Measurements from ENCODE around the gene ZNF574. TPM values are rescaled to one million over a fixed set of nuclear protein-coding genes. Genes with fewer than 3 reads are reported as not detected.

ZNF574 gene
- polyA plus RNA-seq, 1 of the 3 experiments (the other 2 are of a cell fraction), result 8.5 TPM

- TF ChIP-seq RXRA (IDR thresholded peaks at IDR 0.05; ENCODE audit: borderline replicate concordance, low read depth), result no peak
- TF ChIP-seq, protein P1, sequence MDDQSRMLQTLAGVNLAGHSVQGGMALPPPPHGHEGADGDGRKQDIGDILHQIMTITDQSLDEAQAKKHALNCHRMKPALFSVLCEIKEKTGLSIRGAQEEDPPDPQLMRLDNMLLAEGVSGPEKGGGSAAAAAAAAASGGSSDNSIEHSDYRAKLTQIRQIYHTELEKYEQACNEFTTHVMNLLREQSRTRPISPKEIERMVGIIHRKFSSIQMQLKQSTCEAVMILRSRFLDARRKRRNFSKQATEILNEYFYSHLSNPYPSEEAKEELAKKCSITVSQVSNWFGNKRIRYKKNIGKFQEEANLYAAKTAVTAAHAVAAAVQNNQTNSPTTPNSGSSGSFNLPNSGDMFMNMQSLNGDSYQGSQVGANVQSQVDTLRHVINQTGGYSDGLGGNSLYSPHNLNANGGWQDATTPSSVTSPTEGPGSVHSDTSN (IDR thresholded peaks at IDR 0.05), result no peak
- TF ChIP-seq TAF1 (IDR thresholded peaks at IDR 0.05; ENCODE audit: borderline replicate concordance, low read depth, low read length), result no peak
- no peak for TF ChIP-seq CHD2 (IDR thresholded peaks at IDR 0.05; ENCODE audit: low read length, partially characterized antibody)
- TF ChIP-seq, protein P2, sequence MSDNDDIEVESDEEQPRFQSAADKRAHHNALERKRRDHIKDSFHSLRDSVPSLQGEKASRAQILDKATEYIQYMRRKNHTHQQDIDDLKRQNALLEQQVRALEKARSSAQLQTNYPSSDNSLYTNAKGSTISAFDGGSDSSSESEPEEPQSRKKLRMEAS (IDR thresholded peaks at IDR 0.05; ENCODE audit: low read depth), result no peak
- no peak for TF ChIP-seq NRF1 (IDR thresholded peaks at IDR 0.05; ENCODE audit: low read depth, low read length)
- TF ChIP-seq YY1 (IDR thresholded peaks at IDR 0.05; ENCODE audit: low read depth), result no peak
- no peak for TF ChIP-seq MXI1 (IDR thresholded peaks at IDR 0.05; ENCODE audit: low read depth, low read length)
- TF ChIP-seq EZH2phosphoT487 (IDR thresholded peaks at IDR 0.05; ENCODE audit: borderline replicate concordance, low read depth), result no peak
- TF ChIP-seq SIN3A (IDR thresholded peaks at IDR 0.05; ENCODE audit: borderline replicate concordance, low read depth, low read length), result no peak
- TF ChIP-seq, protein P3, sequence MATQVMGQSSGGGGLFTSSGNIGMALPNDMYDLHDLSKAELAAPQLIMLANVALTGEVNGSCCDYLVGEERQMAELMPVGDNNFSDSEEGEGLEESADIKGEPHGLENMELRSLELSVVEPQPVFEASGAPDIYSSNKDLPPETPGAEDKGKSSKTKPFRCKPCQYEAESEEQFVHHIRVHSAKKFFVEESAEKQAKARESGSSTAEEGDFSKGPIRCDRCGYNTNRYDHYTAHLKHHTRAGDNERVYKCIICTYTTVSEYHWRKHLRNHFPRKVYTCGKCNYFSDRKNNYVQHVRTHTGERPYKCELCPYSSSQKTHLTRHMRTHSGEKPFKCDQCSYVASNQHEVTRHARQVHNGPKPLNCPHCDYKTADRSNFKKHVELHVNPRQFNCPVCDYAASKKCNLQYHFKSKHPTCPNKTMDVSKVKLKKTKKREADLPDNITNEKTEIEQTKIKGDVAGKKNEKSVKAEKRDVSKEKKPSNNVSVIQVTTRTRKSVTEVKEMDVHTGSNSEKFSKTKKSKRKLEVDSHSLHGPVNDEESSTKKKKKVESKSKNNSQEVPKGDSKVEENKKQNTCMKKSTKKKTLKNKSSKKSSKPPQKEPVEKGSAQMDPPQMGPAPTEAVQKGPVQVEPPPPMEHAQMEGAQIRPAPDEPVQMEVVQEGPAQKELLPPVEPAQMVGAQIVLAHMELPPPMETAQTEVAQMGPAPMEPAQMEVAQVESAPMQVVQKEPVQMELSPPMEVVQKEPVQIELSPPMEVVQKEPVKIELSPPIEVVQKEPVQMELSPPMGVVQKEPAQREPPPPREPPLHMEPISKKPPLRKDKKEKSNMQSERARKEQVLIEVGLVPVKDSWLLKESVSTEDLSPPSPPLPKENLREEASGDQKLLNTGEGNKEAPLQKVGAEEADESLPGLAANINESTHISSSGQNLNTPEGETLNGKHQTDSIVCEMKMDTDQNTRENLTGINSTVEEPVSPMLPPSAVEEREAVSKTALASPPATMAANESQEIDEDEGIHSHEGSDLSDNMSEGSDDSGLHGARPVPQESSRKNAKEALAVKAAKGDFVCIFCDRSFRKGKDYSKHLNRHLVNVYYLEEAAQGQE (IDR thresholded peaks at IDR 0.05; ENCODE audit: low read depth, low read length), result no peak
- no peak for TF ChIP-seq EP300 (IDR thresholded peaks at IDR 0.05; ENCODE audit: borderline replicate concordance in 1 of 2, low read depth in 1 of 2, low read length in 1 of 2)
- no peak for TF ChIP-seq ELF1 (IDR thresholded peaks at IDR 0.05)
- TF ChIP-seq USF1 (IDR thresholded peaks at IDR 0.05; ENCODE audit: borderline replicate concordance, low read depth), result no peak
- no peak for TF ChIP-seq JUND (IDR thresholded peaks at IDR 0.05)
- TF ChIP-seq, protein P4, sequence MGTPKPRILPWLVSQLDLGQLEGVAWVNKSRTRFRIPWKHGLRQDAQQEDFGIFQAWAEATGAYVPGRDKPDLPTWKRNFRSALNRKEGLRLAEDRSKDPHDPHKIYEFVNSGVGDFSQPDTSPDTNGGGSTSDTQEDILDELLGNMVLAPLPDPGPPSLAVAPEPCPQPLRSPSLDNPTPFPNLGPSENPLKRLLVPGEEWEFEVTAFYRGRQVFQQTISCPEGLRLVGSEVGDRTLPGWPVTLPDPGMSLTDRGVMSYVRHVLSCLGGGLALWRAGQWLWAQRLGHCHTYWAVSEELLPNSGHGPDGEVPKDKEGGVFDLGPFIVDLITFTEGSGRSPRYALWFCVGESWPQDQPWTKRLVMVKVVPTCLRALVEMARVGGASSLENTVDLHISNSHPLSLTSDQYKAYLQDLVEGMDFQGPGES (IDR thresholded peaks at IDR 0.05; ENCODE audit: low read depth, low read length), result no peak
- no peak for TF ChIP-seq GABPA (IDR thresholded peaks at IDR 0.05; ENCODE audit: low read depth)
- TF ChIP-seq FOXJ3 (CRISPR knock-in tag; IDR thresholded peaks at IDR 0.05), result no peak
- TF ChIP-seq POLR2AphosphoS5 (IDR thresholded peaks at IDR 0.05; ENCODE audit: low read depth, low read length), result no peak
- H2AFZ ChIP-seq (ENCODE audit: low read depth), result no peak overlapping the region
- H3F3A ChIP-seq (replicated peaks; ENCODE audit: insufficient read depth), result peaks cover 47% of the 10 kb centered on the region
- 0 out of 2 replicates have a peak overlapping the region, but pooled peaks have one; percentile 4 for H3K9ac ChIP-seq
- H3K27me3 ChIP-seq (ENCODE audit: insufficient read depth), result no peaks in the 10 kb centered on the region
- no peaks in the 10 kb centered on the region for H3K9me2 ChIP-seq
- 63% methylated on average over 1 of the region's 1 CpG for WGBS (ENCODE audit: low lambda C conversion rate)
- H3K4me2 ChIP-seq, result 0 out of 2 replicates have a peak overlapping the region, but pooled peaks have one; percentile 43
- no peaks in the 10 kb centered on the region for H4K20me1 ChIP-seq (ENCODE audit: insufficient read depth)
- ChIA-PET POLR2A (no interaction called here), CTCF (interaction anchor here (0.9 to 7.3 kb wide), 6 partner anchors 8 to 109 kb away, joined by 3 to 116 read pairs (median 4); partner anchors contain the start of genes POU2F2 and ZNF526)
- H3K4me3 ChIP-seq (ENCODE audit: low read depth in 2 of 2, low read length in 1 of 2), result no peak overlapping the region
- H3K4me1 ChIP-seq (ENCODE audit: control insufficient read depth in 1 of 2, insufficient read depth in 2 of 2, low read depth in 1 of 2, low read length in 1 of 2), result peaks cover 2 to 42% of the 10 kb centered on the region in 2 experiments; a peak in 3 of 4 replicates
- no peaks in the 10 kb centered on the region for H3K79me2 ChIP-seq (ENCODE audit: insufficient read depth)
- no peaks in the 10 kb centered on the region for H3K9me3 ChIP-seq
- no peak for DNase-seq
- H3K36me3 ChIP-seq (replicated peaks in 1 of 2; ENCODE audit: control insufficient read depth in 1 of 2, insufficient read depth in 2 of 2, low read length in 1 of 2), result no peaks in the 10 kb centered on the region
- H3K27ac ChIP-seq (ENCODE audit: low read depth in 2 of 2, low read length in 1 of 2), result peak overlapping the region in 1 of 2 experiments; percentile 98; a peak in 2 of 4 replicates
These were observed 34.7 kb downstream of the ZNF574 start for GRCh38 chr19:42110658-42111057.
